GM19395 (cell line): ENCODE measurements around the gene DSTN.
A peak's percentile ranks its signal among the peaks of the same experiment; 100 is the strongest.

Experiments
- ATAC-seq: cut with Tn5 transposase; IDR thresholded peaks from one replicate; pipeline ENCODE4 v1.9.1; 2021; ENCODE audit warnings: mild to moderate bottlenecking, moderate library complexity; ENCODE audit not compliant: unreplicated experiment

Gene DSTN

GRCh38 chr20:17545127-17545526, 24.7 kb upstream of the DSTN start:
- ATAC-seq = no peak

- ATAC-seq = no peak
Observed at GRCh38 chr20:17549131-17549530, 20.7 kb upstream of the DSTN start.

GRCh38 chr20:17555106-17555505, 14.8 kb upstream of the DSTN start:
- ATAC-seq = no peak

GRCh38 chr20:17556837-17557674, 12.8 kb upstream of the DSTN start:
- ATAC-seq = no peak

GRCh38 chr20:17557675-17558006, 12.2 kb upstream of the DSTN start:
- ATAC-seq = no peak

- no peak for ATAC-seq
Observed at GRCh38 chr20:17558154-17558940, 11.5 kb upstream of the DSTN start.

GRCh38 chr20:17558941-17559304, 11.0 kb upstream of the DSTN start:
- ATAC-seq = no peak

- ATAC-seq = no peak
Observed at GRCh38 chr20:17559338-17559737, 10.5 kb upstream of the DSTN start.

GRCh38 chr20:17560344-17561074, 9.4 kb upstream of the DSTN start:
- ATAC-seq = no peak

- no peak for ATAC-seq
Observed at GRCh38 chr20:17562804-17563305, 7.0 kb upstream of the DSTN start.

GRCh38 chr20:17565169-17565845, 4.6 kb upstream of the DSTN start:
- no peak for ATAC-seq

GRCh38 chr20:17566345-17566744, 3.5 kb upstream of the DSTN start:
- no peak for ATAC-seq

- no peak for ATAC-seq
Observed at GRCh38 chr20:17568045-17568788, 1.7 kb upstream of the DSTN start.

GRCh38 chr20:17568972-17569521, 828 bp upstream of the DSTN start:
- ATAC-seq = no peak

GRCh38 chr20:17570347-17571152, 675 bp downstream of the DSTN start:
- ATAC-seq = peak; percentile 41

GRCh38 chr20:17571153-17571527, 1.3 kb downstream of the DSTN start:
- ATAC-seq = peak; percentile 49

- no peak for ATAC-seq
Observed at GRCh38 chr20:17572034-17572638, 2.3 kb downstream of the DSTN start.

GRCh38 chr20:17573463-17573862, 3.6 kb downstream of the DSTN start:
- no peak for ATAC-seq

- ATAC-seq = no peak
Observed at GRCh38 chr20:17576215-17576614, 6.3 kb downstream of the DSTN start.
